Lung (tissue), 12 donors: ENCODE data around the gene PNKD. TPM values are rescaled to one million over a fixed set of nuclear protein-coding genes. Genes with fewer than 3 reads are reported as not detected.

Source experiments
- ATAC-seq: fragments of 200-7000 bp; cut with Tn5 transposase; one replicate; pipeline ENCODE4 v1.9.1; 2020; ENCODE audit warnings: moderate number of reproducible peaks; ENCODE audit not compliant: insufficient read depth, low FRiP score
- DNase-seq, 3 donors: peaks; one replicate each; pipeline ENCODE4 v3.0.0-alpha.2; 2013 to 2017
- H3K27ac ChIP-seq, 2 donors: one replicate each; pipeline ENCODE4 v1.5.1; 2013; ENCODE audit warnings: mild to moderate bottlenecking in 2 of 2, moderate library complexity in 2 of 2, control low read depth in 1 of 2, inconsistent platforms in 1 of 2, low read depth in 1 of 2, low read length in 1 of 2
- H3K27me3 ChIP-seq, 3 donors: one replicate each; pipeline ENCODE4 v1.5.1; 2013; ENCODE audit warnings: low read length in 2 of 3; ENCODE audit not compliant: control insufficient read depth in 3 of 3, insufficient read depth in 3 of 3
- H3K36me3 ChIP-seq, 4 donors: one replicate each; pipeline ENCODE4 v1.5.1; 2013; ENCODE audit warnings: low read length in 4 of 4, mild to moderate bottlenecking in 1 of 4, moderate library complexity in 1 of 4; ENCODE audit not compliant: control insufficient read depth in 4 of 4, insufficient read depth in 4 of 4
- H3K4me1 ChIP-seq, 5 donors: one replicate each; pipeline ENCODE4 v1.5.1; 2013; ENCODE audit warnings: low read length in 5 of 5, mild to moderate bottlenecking in 2 of 5, moderate library complexity in 1 of 5; ENCODE audit not compliant: control insufficient read depth in 5 of 5, insufficient read depth in 5 of 5
- H3K4me3 ChIP-seq: one replicate; pipeline ENCODE4 v1.5.1; 2013; ENCODE audit warnings: mild to moderate bottlenecking, control low read depth, moderate library complexity
- H3K9ac ChIP-seq, 2 donors: one replicate each; pipeline ENCODE4 v1.5.1; 2013; ENCODE audit warnings: low read length in 2 of 2, control low read depth in 1 of 2; ENCODE audit not compliant: insufficient read depth in 1 of 2
- H3K9me3 ChIP-seq, 4 donors: one replicate each; pipeline ENCODE4 v1.5.1; 2013; ENCODE audit warnings: low read length in 3 of 4, mild to moderate bottlenecking in 1 of 4, moderate library complexity in 1 of 4; ENCODE audit not compliant: control insufficient read depth in 4 of 4, insufficient read depth in 3 of 4
- CTCF ChIP-seq: IDR thresholded peaks from 2 replicates; pipeline ENCODE4 v1.5.1; 2012; ENCODE audit warnings: mild to moderate bottlenecking; ENCODE audit errors: control extremely low read depth, extremely low read depth
- WGBS, 2 donors: extraction: QIAGEN DNeasy Blood & Tissue Kit; methylation state at CpG; one replicate each; pipeline ENCODE4 v1.1.7; 2013; 5-methylcytosine and 5-hydroxymethylcytosine counted together
- polyA plus RNA-seq, 2 donors: library from polyadenylated mRNA; stranded (reverse); fragments of 200-250 nt; gene quantifications; one replicate each; pipeline ENCODE4 v1.2.1, GENCODE V29; 2013
- total RNA-seq, 2 donors: library from RNA; depleted of rRNA in 1 of 2; stranded (reverse); fragments of >200 nt in 1 of 2; gene quantifications; one replicate each; pipeline ENCODE4 v1.2.1, GENCODE V29; 2014 to 2021
- donor health status: control.
- donor health status: control.
- donor health status: Bipolar disorder and iron deficiency.
- donor health status: healthy.
- donor health status: DM: yes; HTN: yes; CAD: no.

PNKD gene
- total and polyA plus RNA-seq, 4 donors: 83.8 to 137 (median 114) TPM

- DNase-seq (no peak), ATAC-seq (no peak)
- H3K9ac ChIP-seq: peak overlapping the region in 1 of 2 donors; percentile 61
- WGBS, 2 donors: 28 to 44% methylated on average over 6 of the region's 6 CpGs
- H3K4me3 ChIP-seq: no peak overlapping the region
- TF ChIP-seq CTCF: no peak
- peak overlapping the region; percentile 96 to 98 for H3K27ac ChIP-seq
- peaks cover 11 to 51% (median 30%) of the 10 kb centered on the region in 5 donors for H3K4me1 ChIP-seq
- peaks cover 0 to 18% (median 5%) of the 10 kb centered on the region in 4 donors for H3K36me3 ChIP-seq
- no peaks in the 10 kb centered on the region for H3K27me3 ChIP-seq
- H3K9me3 ChIP-seq: no peaks in the 10 kb centered on the region
Measured at GRCh38 chr2:218285604-218286003, 15.3 kb downstream of the PNKD start.

GRCh38 chr2:218286570-218287459 is 16.5 kb downstream of the PNKD start:
- DNase-seq: peak; percentile 83 to 92 (median 88)
- H3K9me3 ChIP-seq: no peaks in the 10 kb centered on the region
- no peak for TF ChIP-seq CTCF
- peaks cover 21 to 63% (median 32%) of the 10 kb centered on the region in 5 donors for H3K4me1 ChIP-seq
- H3K27ac ChIP-seq: peak overlapping the region; percentile 96 to 98
- H3K4me3 ChIP-seq: peak overlapping the region; percentile 8
- peak overlapping the region; percentile 41 to 45 for H3K9ac ChIP-seq
- peak; percentile 87 for ATAC-seq
- WGBS, 2 donors: 5 to 6% methylated on average over 11 of the region's 11 CpGs
- no peaks in the 10 kb centered on the region for H3K27me3 ChIP-seq
- H3K36me3 ChIP-seq: peaks cover 0 to 14% (median 3%) of the 10 kb centered on the region in 4 donors

GRCh38 chr2:218289639-218290315 is 19.5 kb downstream of the PNKD start:
- Histone ChIP-seq H3K4me3 (peak overlapping the region; percentile 76), H3K9me3 (no peaks in the 10 kb centered on the region), H3K27ac (peak overlapping the region; percentile 95 to 97), H3K27me3 (no peaks in the 10 kb centered on the region), H3K36me3 (peaks cover 0 to 2% (median 1%) of the 10 kb centered on the region in 4 donors), H3K9ac (peak overlapping the region in 1 of 2 donors; percentile 55), H3K4me1 (peaks cover 16 to 66% (median 28%) of the 10 kb centered on the region in 5 donors)
- WGBS, 2 donors: 30 to 48% methylated on average over 6 of the region's 6 CpGs
- DNase-seq: peak in 1 of 3 donors; percentile 45
- ATAC-seq: no peak
- TF ChIP-seq CTCF: no peak
